NT2/D1 (cell line): ENCODE data around the gene TAS2R60.

Source experiments
- DNase-seq: peaks from one replicate; pipeline ENCODE4 v3.0.0-alpha.2; 2011; ENCODE audit warnings: low read depth, low spot score
- H3K27me3 ChIP-seq: 2 replicates; pipeline ENCODE4 v1.6.0; 2011; ENCODE audit warnings: mild to moderate bottlenecking; ENCODE audit not compliant: insufficient read length, insufficient read depth
- H3K36me3 ChIP-seq: 2 replicates; pipeline ENCODE4 v1.6.1; 2011; ENCODE audit warnings: mild to moderate bottlenecking, low read length, mixed read lengths; ENCODE audit not compliant: insufficient read depth, insufficient read length
- H3K4me1 ChIP-seq: 2 replicates; pipeline ENCODE4 v1.5.1; 2011; ENCODE audit not compliant: insufficient read depth, insufficient read length
- H3K4me3 ChIP-seq: 2 replicates; pipeline ENCODE4 v1.5.1; 2011; ENCODE audit warnings: low read depth; ENCODE audit not compliant: insufficient read length
- H3K9ac ChIP-seq: 2 replicates; pipeline ENCODE4 v1.6.0; 2011; ENCODE audit warnings: low read depth; ENCODE audit not compliant: insufficient read length
- H3K9me3 ChIP-seq: 2 replicates; pipeline ENCODE4 v1.5.1; 2011; ENCODE audit warnings: mild to moderate bottlenecking, low read length; ENCODE audit not compliant: insufficient read depth
- SUZ12 ChIP-seq: IDR thresholded peaks from 2 replicates; pipeline ENCODE4 v1.6.1; 2011; ENCODE audit not compliant: insufficient read length, insufficient read depth; ENCODE audit errors: extremely low read depth
- YY1 ChIP-seq: IDR thresholded peaks from 2 replicates; pipeline ENCODE4 v1.6.1; 2011; ENCODE audit not compliant: insufficient read length, insufficient read depth
- ZNF274 ChIP-seq: IDR thresholded peaks from 2 replicates; pipeline ENCODE4 v1.6.1; 2011; ENCODE audit warnings: mild to moderate bottlenecking, low read depth, low read length

TAS2R60 gene

DNA sequence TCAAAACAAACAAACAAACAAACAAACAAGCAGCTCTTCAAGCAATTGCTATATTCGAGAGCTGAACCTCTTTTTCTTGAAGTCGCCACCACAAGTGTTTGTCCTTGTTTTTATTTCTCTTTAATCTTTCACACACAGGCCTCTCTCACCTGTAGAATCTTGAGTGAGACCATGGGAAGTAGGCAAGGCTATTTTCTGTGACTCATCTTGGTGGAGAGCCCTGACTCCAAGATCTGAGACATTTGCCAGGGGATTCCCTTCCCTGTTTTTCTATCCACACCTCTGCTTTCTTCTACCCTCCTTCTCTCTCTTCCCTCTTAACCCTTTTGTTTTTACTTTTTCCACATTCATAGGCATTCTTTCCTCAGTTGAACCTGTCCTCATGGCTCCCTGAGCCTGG, 8.0 kb upstream of the TAS2R60 start:
- no peaks in the 10 kb centered on the region for H3K9me3 ChIP-seq
- no peak overlapping the region for H3K9ac ChIP-seq
- H3K4me3 ChIP-seq: no peak overlapping the region
- no peaks in the 10 kb centered on the region for H3K27me3 ChIP-seq
- no peak for DNase-seq
- no peak for TF ChIP-seq YY1
- no peak for TF ChIP-seq ZNF274
- no peak for TF ChIP-seq SUZ12
- H3K36me3 ChIP-seq: no peaks in the 10 kb centered on the region
- H3K4me1 ChIP-seq: peaks cover 5% of the 10 kb centered on the region

GRCh38 chr7:143436325-143436946, 6.8 kb upstream of the TAS2R60 start:
- Histone ChIP-seq H3K27me3 (no peaks in the 10 kb centered on the region), H3K36me3 (no peaks in the 10 kb centered on the region), H3K9me3 (no peaks in the 10 kb centered on the region), H3K9ac (no peak overlapping the region), H3K4me1 (peaks cover 5% of the 10 kb centered on the region), H3K4me3 (no peak overlapping the region)
- no peak for DNase-seq
- TF ChIP-seq YY1: no peak
- TF ChIP-seq SUZ12: no peak
- no peak for TF ChIP-seq ZNF274

DNA sequence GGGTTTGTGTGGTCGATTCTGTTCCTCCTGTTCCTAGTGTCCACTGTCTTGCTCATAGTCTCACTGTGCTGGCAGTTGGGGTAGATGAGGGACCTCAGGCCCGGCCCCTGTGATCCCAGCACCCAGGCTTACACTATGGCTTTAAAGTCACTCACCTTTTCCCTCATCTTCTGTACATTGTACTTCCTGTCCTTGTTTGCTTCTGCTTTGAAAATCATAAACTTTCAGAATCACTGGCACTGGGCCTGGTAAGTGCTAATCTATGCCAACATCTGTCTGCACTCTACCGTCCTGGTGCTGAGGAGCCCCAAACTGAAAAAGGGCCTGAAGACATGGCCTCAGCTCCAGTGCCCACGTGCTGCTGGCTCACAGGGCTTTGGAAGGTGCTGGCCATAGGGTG, 5.7 kb upstream of the TAS2R60 start:
- Histone ChIP-seq H3K27me3 (no peaks in the 10 kb centered on the region), H3K4me3 (no peak overlapping the region), H3K4me1 (peaks cover 5% of the 10 kb centered on the region), H3K36me3 (no peaks in the 10 kb centered on the region), H3K9me3 (no peaks in the 10 kb centered on the region), H3K9ac (no peak overlapping the region)
- TF ChIP-seq SUZ12 (no peak), YY1 (no peak), ZNF274 (no peak)
- no peak for DNase-seq

DNA sequence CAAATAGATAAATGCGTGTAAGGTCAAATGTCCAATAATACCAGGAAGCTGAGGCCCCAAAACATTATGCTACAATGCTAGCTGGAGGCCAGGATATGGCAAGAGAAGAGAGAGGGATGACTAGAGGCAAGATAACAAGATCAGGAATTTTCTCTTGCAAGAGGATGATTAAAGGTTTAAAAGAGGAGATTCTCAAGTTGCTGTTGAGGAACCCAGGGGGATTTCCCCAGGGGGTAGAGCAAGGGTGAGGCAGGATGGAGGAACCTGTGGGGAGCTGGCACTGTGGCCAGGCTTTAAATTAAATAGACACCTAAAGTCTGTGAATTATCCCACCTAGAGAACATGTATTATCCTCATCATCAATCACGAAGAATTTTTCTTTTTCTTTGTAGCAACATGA, 3.4 kb upstream of the TAS2R60 start:
- Histone ChIP-seq H3K9me3 (no peaks in the 10 kb centered on the region), H3K9ac (no peak overlapping the region), H3K4me1 (peaks cover 5% of the 10 kb centered on the region), H3K27me3 (no peaks in the 10 kb centered on the region), H3K36me3 (no peaks in the 10 kb centered on the region), H3K4me3 (no peak overlapping the region)
- no peak for DNase-seq
- TF ChIP-seq ZNF274 (no peak), SUZ12 (no peak), YY1 (no peak)

- TF ChIP-seq ZNF274 (no peak), SUZ12 (no peak), YY1 (no peak)
- H3K9me3 ChIP-seq: no peaks in the 10 kb centered on the region
- H3K9ac ChIP-seq: no peak overlapping the region
- no peaks in the 10 kb centered on the region for H3K4me1 ChIP-seq
- DNase-seq: no peak
- no peak overlapping the region for H3K4me3 ChIP-seq
- no peaks in the 10 kb centered on the region for H3K36me3 ChIP-seq
- no peaks in the 10 kb centered on the region for H3K27me3 ChIP-seq
Observed at GRCh38 chr7:143444063-143444782, 970 bp downstream of the TAS2R60 start.

GRCh38 chr7:143444785-143445184, 1.5 kb downstream of the TAS2R60 start:
- Histone ChIP-seq H3K36me3 (no peaks in the 10 kb centered on the region), H3K9ac (no peak overlapping the region), H3K27me3 (no peaks in the 10 kb centered on the region), H3K9me3 (no peaks in the 10 kb centered on the region), H3K4me1 (no peaks in the 10 kb centered on the region), H3K4me3 (no peak overlapping the region)
- TF ChIP-seq YY1 (no peak), SUZ12 (no peak), ZNF274 (no peak)
- no peak for DNase-seq

DNA sequence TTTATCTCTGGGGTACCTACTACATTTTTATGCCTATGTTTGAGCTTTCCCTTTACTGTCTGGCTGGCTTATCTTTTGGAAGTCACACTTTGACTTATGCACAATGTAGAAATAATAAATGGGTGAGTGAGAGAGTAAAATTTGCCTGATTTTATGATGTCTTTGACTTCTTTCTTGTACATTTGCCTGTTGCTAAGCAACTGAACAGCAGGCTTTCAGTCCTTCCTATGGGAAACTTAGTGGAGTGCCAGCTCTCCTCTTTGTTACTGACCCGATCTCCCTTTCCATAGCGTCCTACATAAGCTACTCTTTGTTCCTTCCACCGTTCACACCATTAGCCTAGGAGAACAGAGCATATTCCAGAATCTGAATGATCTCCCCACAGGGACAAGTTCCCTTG, 4.2 kb downstream of the TAS2R60 start:
- Histone ChIP-seq H3K4me3 (no peak overlapping the region), H3K4me1 (no peaks in the 10 kb centered on the region), H3K9ac (no peak overlapping the region), H3K27me3 (no peaks in the 10 kb centered on the region), H3K36me3 (no peaks in the 10 kb centered on the region), H3K9me3 (no peaks in the 10 kb centered on the region)
- no peak for TF ChIP-seq ZNF274
- TF ChIP-seq SUZ12: no peak
- no peak for TF ChIP-seq YY1
- DNase-seq: no peak
